Fibroblast of lung (primary cell): Measurements from ENCODE around the gene BBS1. TPM values are rescaled to one million over a fixed set of nuclear protein-coding genes. Genes with fewer than 3 reads are reported as not detected.
A peak's percentile ranks its signal among the peaks of the same experiment; 100 is the strongest.
"Not testable (repeated sequence)": the region's sequence is repeated elsewhere in the genome, so short reads cannot be mapped to it uniquely, and the experiment has no call there.

Source experiments
- DNase-seq, 2 donors: peaks; one replicate each; pipeline versions ENCODE4 v3.0.0 to v3.0.0-alpha.2; 2010; ENCODE audit warnings: low read depth in 2 of 2
- H2AFZ ChIP-seq: 2 replicates; pipeline ENCODE4 v1.5.1; 2012; ENCODE audit warnings: low read length, control low read depth, inconsistent platforms
- H3K27ac ChIP-seq: 2 replicates; pipeline ENCODE4 v1.5.1; 2011; ENCODE audit warnings: low read length, control low read depth; ENCODE audit not compliant: insufficient read depth
- H3K27me3 ChIP-seq: 2 replicates; pipeline ENCODE4 v1.5.1; 2011; ENCODE audit warnings: mild to moderate bottlenecking, low read length; ENCODE audit not compliant: control insufficient read depth, insufficient read depth
- H3K36me3 ChIP-seq: 2 replicates; pipeline ENCODE4 v1.5.1; 2011; ENCODE audit warnings: low read length; ENCODE audit not compliant: control insufficient read depth, insufficient read depth
- H3K4me1 ChIP-seq: 2 replicates; pipeline ENCODE4 v1.5.1; 2011; ENCODE audit warnings: low read length; ENCODE audit not compliant: control insufficient read depth, insufficient read depth; ENCODE audit errors: extremely low read depth
- H3K4me2 ChIP-seq: 2 replicates; pipeline ENCODE4 v1.5.1; 2011; ENCODE audit warnings: low read length, control low read depth; ENCODE audit not compliant: insufficient read depth; ENCODE audit errors: extremely low read depth
- H3K4me3 ChIP-seq, 4 experiments: fragments of 200-600 bp in 1 of 4; sonication (generic) in 1 of 4; replicated peaks in 1 of 4; 2 replicates each; pipeline ENCODE4 v1.5.1; 2011 to 2016; ENCODE audit warnings: low read length in 4 of 4, low read depth in 3 of 4, mild to moderate bottlenecking in 3 of 4, control low read depth in 2 of 4, inconsistent platforms in 1 of 4, mixed read lengths in 1 of 4; ENCODE audit not compliant: insufficient read depth in 1 of 4; ENCODE audit errors: control extremely low read depth in 1 of 4
- H3K79me2 ChIP-seq: 2 replicates; pipeline ENCODE4 v1.5.1; 2012; ENCODE audit warnings: mild to moderate bottlenecking, low read length, inconsistent platforms; ENCODE audit not compliant: control insufficient read depth, insufficient read depth
- H3K9ac ChIP-seq: 2 replicates; pipeline ENCODE4 v1.5.1; 2011; ENCODE audit warnings: mild to moderate bottlenecking, low read length, control low read depth; ENCODE audit not compliant: insufficient read depth
- H3K9me3 ChIP-seq: 2 replicates; pipeline ENCODE4 v1.5.1; 2012; ENCODE audit warnings: low read depth, low read length; ENCODE audit not compliant: control insufficient read depth, insufficient read depth
- H4K20me1 ChIP-seq: 2 replicates; pipeline ENCODE4 v1.5.1; 2011; ENCODE audit warnings: low read length; ENCODE audit not compliant: control insufficient read depth, insufficient read depth; ENCODE audit errors: extremely low read depth
- EZH2 ChIP-seq: IDR thresholded peaks from 2 replicates; pipeline ENCODE4 v1.5.1; 2012; ENCODE audit warnings: low read length, control low read depth, mild to moderate bottlenecking; ENCODE audit errors: missing control alignments
- polyA plus RNA-seq, 2 donors: library from polyadenylated mRNA; depleted of rRNA in 1 of 2; stranded (reverse) in 1 of 2; unstranded in 1 of 2; fragments of >200 nt; gene quantifications; 2 replicates each; pipeline ENCODE4 v1.2.1, GENCODE V29; 2011 to 2012; ENCODE audit warnings: missing spikeins in 1 of 2
- total RNA-seq: library from RNA; depleted of rRNA; stranded (reverse); fragments of >200 nt; gene quantifications from 2 replicates; pipeline ENCODE4 v1.2.1, GENCODE V29; 2014
- TF ChIP-seq, protein P1 (sequence below), 2 donors: IDR thresholded peaks in 1 of 2; conservative IDR thresholded peaks in 1 of 2; 1 replicate in 1 of 2; 2 replicates in 1 of 2; pipeline ENCODE4 v1.5.1; 2011 to 2012; ENCODE audit warnings: low read length in 2 of 2, control low read depth in 1 of 2, inconsistent platforms in 1 of 2, low read depth in 1 of 2, mild to moderate bottlenecking in 1 of 2

Gene BBS1
- total and polyA plus RNA-seq, 2 donors (not counting 1 experiment from before 2014, with no cell fraction given): 16.5 to 20.5 TPM

DNA sequence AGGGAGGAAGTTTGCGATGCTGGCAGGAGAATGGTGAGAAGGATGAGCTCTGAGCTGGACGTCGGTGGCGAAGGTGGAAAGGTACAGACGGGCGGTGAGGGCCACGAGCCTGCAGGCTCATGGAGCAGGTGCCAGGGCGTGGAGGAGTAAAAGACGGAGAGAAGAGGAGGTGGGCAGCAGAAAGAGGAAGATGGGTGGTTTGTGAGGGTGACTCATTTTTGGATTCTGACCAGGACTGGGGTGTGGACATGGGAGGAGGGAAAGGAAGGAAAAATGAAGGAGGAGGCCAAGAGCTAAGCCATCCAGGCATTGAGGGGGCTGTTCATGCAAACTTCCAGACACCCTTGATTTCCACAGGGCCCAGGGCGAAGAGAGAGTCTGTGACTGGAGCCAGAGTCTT, 31.9 kb downstream of the BBS1 start:
- H4K20me1 ChIP-seq: no peaks in the 10 kb centered on the region
- H3K4me2 ChIP-seq: no peak overlapping the region
- no peak overlapping the region for H3K9ac ChIP-seq
- DNase-seq: peak; percentile 33 to 54
- peaks cover 8% of the 10 kb centered on the region for H3K4me1 ChIP-seq
- no peak overlapping the region for H3K27ac ChIP-seq
- peaks cover 3% of the 10 kb centered on the region for H3K27me3 ChIP-seq
- TF ChIP-seq, protein P1, sequence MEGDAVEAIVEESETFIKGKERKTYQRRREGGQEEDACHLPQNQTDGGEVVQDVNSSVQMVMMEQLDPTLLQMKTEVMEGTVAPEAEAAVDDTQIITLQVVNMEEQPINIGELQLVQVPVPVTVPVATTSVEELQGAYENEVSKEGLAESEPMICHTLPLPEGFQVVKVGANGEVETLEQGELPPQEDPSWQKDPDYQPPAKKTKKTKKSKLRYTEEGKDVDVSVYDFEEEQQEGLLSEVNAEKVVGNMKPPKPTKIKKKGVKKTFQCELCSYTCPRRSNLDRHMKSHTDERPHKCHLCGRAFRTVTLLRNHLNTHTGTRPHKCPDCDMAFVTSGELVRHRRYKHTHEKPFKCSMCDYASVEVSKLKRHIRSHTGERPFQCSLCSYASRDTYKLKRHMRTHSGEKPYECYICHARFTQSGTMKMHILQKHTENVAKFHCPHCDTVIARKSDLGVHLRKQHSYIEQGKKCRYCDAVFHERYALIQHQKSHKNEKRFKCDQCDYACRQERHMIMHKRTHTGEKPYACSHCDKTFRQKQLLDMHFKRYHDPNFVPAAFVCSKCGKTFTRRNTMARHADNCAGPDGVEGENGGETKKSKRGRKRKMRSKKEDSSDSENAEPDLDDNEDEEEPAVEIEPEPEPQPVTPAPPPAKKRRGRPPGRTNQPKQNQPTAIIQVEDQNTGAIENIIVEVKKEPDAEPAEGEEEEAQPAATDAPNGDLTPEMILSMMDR (conservative IDR thresholded peaks at IDR 0.05 in 1 of 2, IDR thresholded peaks at IDR 0.05 in 1 of 2; ENCODE audit: low read depth in 1 of 2, low read length in 2 of 2): no peak
- no peak for TF ChIP-seq EZH2
- no peak overlapping the region for H3K4me3 ChIP-seq
- no peak overlapping the region for H2AFZ ChIP-seq
- no peaks in the 10 kb centered on the region for H3K9me3 ChIP-seq
- no peaks in the 10 kb centered on the region for H3K79me2 ChIP-seq
- H3K36me3 ChIP-seq: peaks cover 4% of the 10 kb centered on the region

DNA sequence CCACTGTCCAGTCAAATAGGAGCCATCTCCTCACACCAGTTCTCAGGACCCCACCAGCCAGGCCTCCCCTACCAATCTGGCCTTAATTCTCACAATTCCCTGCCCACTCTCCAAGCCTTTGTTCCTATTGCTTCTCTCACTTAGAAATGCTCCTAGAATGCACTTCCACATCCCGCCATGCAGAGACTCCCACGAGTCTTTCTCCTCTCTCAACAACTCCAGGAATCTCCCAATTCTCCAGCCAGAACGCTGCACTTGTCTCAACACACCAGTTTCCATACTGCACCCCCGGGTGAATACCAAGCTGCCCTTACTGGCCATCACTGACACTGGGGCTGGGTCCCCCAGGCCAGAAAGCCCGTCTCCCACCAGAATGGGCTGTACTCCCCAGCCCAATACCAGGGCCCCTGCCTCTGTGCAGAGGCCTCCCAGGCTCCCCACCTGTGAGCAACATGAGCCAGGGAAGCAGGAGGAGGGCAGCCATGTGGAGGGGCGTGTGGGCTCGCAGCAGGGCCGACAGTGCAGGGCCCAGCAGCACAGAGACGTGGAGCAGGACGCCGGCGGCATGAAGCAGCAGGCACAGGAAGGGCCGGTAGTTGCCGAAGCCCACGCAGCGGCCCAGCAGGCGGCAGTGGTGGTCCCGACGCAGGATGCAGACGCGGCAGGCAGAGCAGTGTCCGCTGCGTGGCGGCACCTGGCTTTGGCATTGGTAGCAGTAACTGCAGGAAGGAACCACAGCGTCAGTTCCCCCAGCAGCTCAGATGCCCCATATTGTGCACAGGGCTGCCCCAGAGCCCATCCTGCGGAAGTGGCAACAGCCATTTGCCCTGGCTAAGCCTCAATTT, 33.0 kb downstream of the BBS1 start:
- peaks cover 8% of the 10 kb centered on the region for H3K4me1 ChIP-seq
- no peak overlapping the region for H3K9ac ChIP-seq
- no peaks in the 10 kb centered on the region for H3K9me3 ChIP-seq
- peak overlapping the region in 1 of 4 experiments; percentile 12 for H3K4me3 ChIP-seq
- H3K27ac ChIP-seq: no peak overlapping the region
- H2AFZ ChIP-seq: peak overlapping the region; percentile 4
- H3K79me2 ChIP-seq: no peaks in the 10 kb centered on the region
- peak overlapping the region; percentile 30 for H3K4me2 ChIP-seq
- H3K27me3 ChIP-seq: peaks cover 8% of the 10 kb centered on the region
- H4K20me1 ChIP-seq: no peaks in the 10 kb centered on the region
- TF ChIP-seq, protein P1 (conservative IDR thresholded peaks at IDR 0.05 in 1 of 2, IDR thresholded peaks at IDR 0.05 in 1 of 2; ENCODE audit: low read depth in 1 of 2, low read length in 2 of 2): peak; percentile 39 to 63
- no peak for TF ChIP-seq EZH2
- peak; percentile 47 to 64 for DNase-seq
- H3K36me3 ChIP-seq: peaks cover 4% of the 10 kb centered on the region

DNA sequence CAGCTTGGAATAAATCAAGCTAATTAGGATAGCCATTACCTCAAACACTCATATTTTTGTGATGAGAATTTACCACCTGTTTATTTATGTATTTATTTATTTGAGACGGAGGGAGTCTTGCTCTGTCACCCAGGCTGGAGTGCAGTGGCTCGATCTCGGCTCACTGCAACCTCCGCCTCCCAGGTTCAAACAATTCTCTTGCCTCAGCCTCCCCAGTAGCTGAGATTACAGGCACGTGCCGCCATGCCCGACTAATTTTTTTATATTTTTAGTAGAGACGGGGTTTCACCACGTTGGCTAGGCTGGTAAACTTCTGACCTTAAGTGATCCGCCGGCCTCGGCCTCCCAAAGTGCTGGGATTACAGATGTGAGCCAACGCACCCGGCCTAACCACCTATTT, 34.5 kb downstream of the BBS1 start:
- not testable (repeated sequence) for H3K9ac ChIP-seq, H3K4me1 ChIP-seq, DNase-seq, H4K20me1 ChIP-seq, H2AFZ ChIP-seq, H3K36me3 ChIP-seq, H3K27ac ChIP-seq, H3K79me2 ChIP-seq, H3K9me3 ChIP-seq
- Histone ChIP-seq H3K4me3 (peak overlapping the region; percentile 43 to 83 (median 70)), H3K4me2 (peak overlapping the region; percentile 93), H3K27me3 (peaks cover 16% of the 10 kb centered on the region)
